Activated CD4-positive, alpha-beta T cell treated with anti-CD3 and anti-CD28 coated beads, Interleukin-2, Interleukin-6, amounts not matched to agents 100 ng/mL and 50 ng/mL, durations not matched to agents 16 hours and 8 hours (primary cell): ENCODE measurements around the gene ZNF134.

ENCODE experiments used
- DNase-seq: peaks from one replicate; pipeline ENCODE4 v3.0.0-alpha.2; 2020

ZNF134 gene

GRCh38 chr19:57641715-57642234 is 27.7 kb downstream of the ZNF134 start:
- no peak for DNase-seq

GRCh38 chr19:57642396-57643046 is 28.5 kb downstream of the ZNF134 start:
- DNase-seq: no peak

- no peak for DNase-seq
Observed at GRCh38 chr19:57643734-57644133, 29.7 kb downstream of the ZNF134 start.

- no peak for DNase-seq
Observed at GRCh38 chr19:57648331-57649003, 34.4 kb downstream of the ZNF134 start.

- no peak for DNase-seq
Observed at GRCh38 chr19:57651654-57651996, 37.6 kb downstream of the ZNF134 start.

GRCh38 chr19:57653689-57654088 is 39.6 kb downstream of the ZNF134 start:
- no peak for DNase-seq

- DNase-seq: no peak
Observed at GRCh38 chr19:57655443-57655842, 41.4 kb downstream of the ZNF134 start.

- DNase-seq: no peak
Observed at GRCh38 chr19:57656346-57656745, 42.3 kb downstream of the ZNF134 start.

- no peak for DNase-seq
Observed at GRCh38 chr19:57664269-57665127, 50.5 kb downstream of the ZNF134 start.

GRCh38 chr19:57665261-57665806 is 51.3 kb downstream of the ZNF134 start:
- no peak for DNase-seq

GRCh38 chr19:57667228-57667627 is 53.2 kb downstream of the ZNF134 start:
- no peak for DNase-seq

GRCh38 chr19:57668635-57669034 is 54.6 kb downstream of the ZNF134 start, which contains the start of gene ZSCAN4:
ZSCAN4 (plus strand) TSS chr19:57668935; CDS start chr19:57676146, 7,211 bp downstream.
- no peak for DNase-seq

- no peak for DNase-seq
Observed at GRCh38 chr19:57671124-57671895, 57.3 kb downstream of the ZNF134 start.

GRCh38 chr19:57672466-57672865 is 58.4 kb downstream of the ZNF134 start:
- DNase-seq: no peak
